GM21737 (cell line): ENCODE measurements around the gene RAB35.

Source experiments
- ATAC-seq: cut with Tn5 transposase; IDR thresholded peaks from one replicate; pipeline ENCODE4 v1.9.1; 2021; ENCODE audit warnings: mild to moderate bottlenecking, moderate library complexity; ENCODE audit not compliant: unreplicated experiment

The RAB35 gene

DNA sequence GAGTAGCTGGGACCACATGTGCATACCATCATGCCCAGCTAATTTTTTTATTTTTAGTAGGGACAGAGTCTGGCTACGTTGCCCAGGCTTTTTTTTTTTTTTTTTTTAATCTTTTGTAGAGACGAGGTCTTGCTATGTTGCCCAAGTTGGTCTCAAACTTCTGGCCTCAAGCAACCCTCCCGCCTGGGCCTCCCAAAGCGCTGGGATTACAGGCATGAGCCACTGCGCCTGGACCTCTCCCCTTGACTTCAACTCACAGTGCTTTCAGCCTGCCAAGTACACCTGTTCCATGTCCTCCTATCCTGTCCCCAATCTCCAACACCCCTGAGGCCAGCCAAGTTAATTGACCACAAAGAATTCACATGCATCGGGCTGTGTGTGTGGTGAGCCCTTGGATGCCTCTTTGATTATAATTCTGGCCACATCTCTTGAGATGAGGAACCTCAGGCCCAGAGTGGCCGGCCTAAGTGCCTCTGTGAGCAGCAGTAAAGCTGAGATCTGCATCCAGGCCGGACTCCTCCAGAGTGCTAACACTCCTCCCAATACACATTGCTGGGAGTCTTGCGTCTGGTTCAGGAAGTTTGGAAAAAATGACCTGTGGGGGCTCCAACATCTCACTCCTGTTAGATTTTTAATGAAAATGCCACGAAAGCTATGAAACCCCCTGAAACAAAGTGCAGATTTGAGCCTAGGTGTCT lies 6.8 kb downstream of the RAB35 start:
- ATAC-seq, result no peak

DNA sequence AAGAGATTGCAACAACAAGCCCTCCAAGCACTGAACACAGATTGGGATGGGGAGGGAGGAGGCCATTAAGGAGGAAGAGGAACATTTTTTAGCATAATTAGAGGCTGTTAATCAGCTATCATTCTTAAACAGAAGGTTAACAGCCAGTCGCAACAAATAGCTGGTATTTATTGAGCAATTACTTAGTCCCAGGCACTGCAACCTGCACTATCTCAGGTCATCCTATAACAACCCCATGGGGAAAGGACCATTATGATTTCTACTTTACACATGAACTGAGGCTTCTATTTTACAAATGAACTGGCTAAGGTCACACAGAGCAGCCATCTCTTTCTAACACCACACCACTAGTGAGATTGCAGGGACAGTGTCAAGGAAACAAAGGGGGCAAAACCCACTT lies 10.4 kb downstream of the RAB35 start:
- ATAC-seq, result no peak

DNA sequence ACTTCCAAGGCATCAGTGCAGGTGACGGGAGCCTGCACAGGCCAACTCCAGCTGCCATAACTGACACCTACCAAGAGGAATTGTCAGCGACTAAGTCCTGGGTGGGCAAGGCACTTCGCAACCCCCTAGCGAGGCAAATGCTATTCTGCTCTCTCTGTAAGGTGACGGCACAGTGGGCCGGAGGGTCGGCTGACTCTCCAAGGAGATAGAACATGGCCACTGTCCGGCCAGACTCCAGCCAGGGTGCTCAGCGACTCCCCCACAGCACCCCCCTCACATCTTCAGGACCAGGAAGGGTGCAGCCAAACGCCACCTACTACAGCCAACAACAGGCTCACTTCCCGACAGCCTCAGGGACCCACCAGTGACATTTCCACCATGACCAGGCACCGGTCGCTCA lies 13.2 kb downstream of the RAB35 start:
- ATAC-seq, result no peak

DNA sequence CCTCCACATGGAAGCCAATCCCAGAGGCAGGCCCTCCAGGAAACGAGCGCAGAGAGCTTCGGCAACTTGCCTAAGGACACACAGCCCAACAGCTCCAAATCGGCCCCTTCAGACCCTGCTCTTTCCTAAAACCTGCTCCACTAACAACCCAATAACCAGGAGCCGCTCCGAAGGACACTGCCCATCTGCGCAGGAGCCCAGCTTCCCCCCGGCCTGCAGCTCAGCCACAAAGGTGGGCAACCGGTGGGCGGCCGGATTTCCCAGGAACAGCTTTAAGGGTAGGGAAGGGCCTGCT lies 13.6 kb downstream of the RAB35 start:
- no peak for ATAC-seq

DNA sequence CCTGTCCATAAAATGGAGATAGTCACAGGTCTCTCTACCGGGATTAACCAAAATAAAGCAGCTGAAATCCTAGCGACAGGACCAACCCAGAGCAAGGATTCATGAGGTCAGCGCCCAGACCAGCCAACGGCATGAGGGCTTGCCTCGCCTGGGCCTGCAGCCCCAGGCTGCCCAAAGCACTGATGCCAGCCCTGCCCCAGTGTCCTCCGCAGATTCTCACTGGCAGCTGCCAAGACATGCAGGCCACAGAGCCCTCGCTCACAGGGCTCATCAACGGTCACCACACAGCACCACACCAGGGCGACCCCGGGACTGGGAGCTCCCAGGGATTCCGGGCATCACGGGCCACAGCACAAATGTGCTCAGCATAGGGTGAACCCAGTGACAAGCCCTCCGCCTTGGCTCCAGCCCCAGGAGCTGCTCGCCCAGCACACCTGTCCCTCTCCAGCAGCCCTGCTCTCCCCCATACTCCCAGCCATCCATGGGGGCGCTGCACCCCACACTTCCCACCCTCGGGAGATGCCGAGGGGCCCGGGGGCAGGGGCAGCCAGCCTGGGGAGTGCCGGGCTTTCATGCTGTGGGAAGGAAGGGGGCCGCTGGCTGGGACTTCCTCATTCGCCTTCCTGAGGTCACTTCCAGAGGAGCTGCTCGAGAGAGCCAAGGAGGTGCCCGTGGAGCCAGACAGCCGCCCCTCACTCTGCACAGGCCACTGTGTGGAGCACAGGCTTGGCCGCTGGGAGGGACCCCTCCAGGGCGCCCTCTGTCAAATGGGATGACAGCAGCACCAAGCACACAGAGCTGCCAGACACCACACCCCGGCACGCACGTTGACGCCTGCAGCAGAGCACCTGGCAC lies 14.1 kb downstream of the RAB35 start:
- no peak for ATAC-seq

DNA sequence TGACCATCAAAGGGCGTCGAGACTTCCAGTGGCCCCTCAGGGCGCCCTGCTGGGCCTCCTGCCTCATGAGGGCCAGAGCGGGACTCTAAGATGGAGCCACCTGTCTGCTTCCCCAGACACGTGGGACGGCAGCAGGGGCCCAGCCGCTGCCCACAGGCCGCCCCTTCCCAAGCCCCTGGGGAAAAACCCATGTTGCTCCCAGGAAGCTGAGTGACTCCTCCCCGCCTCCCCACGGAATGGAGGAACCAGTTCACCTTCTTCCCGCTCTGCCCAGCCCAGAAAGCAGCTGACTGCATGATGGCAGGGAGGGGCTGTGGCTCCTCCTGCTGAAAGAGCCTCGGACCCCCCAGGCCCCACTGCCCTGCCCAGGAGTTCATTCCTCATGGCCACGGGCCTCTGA lies 14.9 kb downstream of the RAB35 start:
- no peak for ATAC-seq

DNA sequence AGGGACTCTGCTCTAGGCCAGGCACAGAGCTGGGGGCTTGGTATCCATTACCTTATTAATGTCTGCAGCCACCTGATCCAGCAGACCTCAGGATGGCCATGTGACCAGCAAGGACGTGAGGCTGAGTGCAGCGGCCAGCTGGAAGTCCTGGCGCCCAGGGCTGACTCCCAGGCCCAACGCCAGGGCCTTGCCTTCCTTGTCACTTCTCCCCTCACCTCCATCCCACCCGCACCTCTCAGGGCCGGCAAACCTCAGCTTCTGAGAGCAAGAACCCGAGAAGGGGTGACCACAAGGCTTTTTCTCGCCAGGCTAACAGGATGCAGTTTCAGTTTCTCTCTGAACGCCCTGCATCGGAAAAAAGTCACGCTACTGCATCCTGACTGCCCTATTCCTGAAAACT lies 15.4 kb downstream of the RAB35 start:
- no peak for ATAC-seq

GRCh38 chr12:120100630-120101029 lies 15.9 kb downstream of the RAB35 start:
- no peak for ATAC-seq

DNA sequence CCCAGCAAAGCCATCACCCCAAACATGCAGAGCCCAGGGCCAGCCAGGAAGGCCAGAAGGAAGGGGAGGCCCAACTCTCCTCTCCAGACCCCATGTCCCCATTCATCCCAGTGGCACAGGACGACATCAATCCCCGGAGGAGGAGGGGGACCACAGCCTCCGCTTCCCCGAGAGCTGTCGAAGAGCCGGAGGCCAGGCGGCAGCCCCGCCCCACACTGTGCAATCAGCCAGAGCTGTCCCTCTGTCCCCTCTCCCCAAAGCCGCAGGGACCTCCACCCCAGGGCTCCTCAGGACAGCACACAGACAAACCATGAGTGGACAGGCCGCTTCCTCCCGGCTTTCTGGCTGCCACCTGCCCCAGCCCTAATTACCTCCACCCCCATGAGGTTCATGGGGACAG lies 16.8 kb downstream of the RAB35 start:
- no peak for ATAC-seq

- no peak for ATAC-seq
Measured at GRCh38 chr12:120098756-120099470, 17.6 kb downstream of the RAB35 start.

DNA sequence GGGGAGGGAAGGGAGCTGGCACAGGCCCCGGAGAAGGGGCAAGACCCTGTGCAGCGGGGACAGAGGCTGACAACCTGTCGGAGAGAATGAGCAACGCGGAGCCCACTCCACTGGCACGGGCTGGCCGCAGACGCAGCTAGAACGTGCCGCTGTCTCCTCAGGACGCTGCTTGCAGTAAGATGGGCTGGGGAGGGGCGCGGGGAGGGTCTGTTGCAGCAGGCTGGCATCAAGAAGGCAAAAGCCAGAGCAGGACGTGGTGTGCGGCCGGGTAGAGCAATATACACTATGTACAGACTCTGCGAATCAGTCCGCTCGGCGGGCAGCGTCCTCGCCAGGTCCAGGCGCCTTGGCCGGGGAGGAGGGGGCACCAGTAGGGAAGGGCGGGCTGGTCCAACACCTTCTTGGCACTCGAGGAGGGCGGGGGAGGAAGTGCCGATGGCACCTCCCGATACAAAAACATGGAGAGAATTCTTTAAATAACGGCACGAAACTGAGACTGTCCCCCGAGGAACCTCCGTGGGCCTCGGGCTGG lies 19.8 kb downstream of the RAB35 start:
- ATAC-seq, result no peak

DNA sequence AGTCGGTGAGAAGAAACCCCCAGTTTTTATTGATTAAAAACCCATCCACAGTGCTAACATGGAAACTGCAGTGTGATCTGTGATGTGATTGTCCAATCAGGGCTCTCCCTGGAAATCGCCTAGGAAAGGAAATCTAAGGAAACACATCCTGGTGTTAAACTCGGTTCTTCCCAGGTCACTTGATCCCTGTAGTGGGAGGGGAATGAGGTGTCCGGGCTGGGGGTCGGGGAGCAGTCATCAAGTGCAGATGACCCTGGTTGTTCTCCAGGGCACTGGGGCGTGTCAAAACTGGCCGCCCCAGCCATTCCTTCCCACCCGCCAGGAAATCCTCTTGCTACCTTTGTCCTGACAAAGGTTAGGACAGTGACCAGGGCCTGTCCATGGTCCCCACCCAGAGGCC lies 20.8 kb downstream of the RAB35 start:
- ATAC-seq, result no peak

GRCh38 chr12:120095331-120095730 lies 21.2 kb downstream of the RAB35 start:
- ATAC-seq, result no peak

DNA sequence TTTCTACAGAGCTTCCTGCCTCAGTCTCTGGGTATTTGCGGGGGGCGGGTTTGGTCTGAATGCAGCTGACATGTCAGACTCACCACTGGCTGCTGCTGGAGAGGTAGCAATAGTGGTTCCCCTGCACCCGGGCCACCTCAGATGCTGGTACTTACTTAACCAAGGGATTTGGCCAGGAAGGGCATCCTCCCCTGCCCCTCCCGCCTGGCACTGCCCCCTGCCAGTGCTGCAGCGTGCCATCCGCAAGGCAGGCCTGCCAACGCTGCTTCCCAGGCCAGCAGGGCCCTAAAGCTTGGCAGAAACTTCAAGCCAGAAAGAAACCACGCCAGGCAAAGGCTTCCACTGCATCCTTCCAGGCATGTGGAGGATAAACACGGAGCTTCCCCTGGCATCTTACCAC lies 22.1 kb downstream of the RAB35 start:
- no peak for ATAC-seq

DNA sequence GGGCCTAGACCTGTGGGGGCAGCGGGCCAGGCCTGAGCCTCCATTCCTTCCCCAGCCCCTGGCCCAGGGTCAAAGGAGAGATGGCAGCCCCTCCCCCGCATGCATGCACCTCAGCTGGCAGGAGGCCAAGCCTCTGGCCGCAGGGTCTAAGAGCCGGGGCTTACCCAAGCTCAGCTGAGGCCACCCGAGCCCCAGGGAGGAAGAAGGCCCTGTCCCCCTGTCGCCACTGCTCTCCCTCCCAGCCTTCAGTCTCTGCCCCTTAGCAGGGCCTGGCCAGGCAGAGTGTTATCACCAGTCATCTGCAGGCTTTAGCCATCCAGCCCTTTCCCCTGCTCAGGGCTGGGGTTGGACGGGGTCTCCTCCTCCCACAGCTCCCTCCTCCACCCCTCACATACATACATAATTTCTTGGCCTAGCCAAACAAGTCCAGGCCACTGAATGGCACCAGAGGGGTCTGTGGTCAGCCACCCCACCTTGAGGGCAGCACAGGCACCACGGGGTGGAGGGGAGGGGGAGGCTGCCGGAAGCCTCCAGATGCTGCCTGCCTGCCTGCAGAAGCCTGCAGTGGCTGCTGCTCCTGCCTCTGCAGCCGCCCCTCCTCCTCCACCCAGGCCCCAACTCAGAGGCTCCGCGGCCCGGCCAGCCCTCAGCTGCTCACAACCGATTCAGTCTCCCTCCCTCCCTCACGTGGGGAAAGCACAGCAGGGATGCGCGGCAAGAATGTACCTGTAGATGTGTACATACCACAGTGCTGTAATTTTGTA lies 22.8 kb downstream of the RAB35 start:
- ATAC-seq, result no peak

- no peak for ATAC-seq
Measured at GRCh38 chr12:120093336-120093591, 23.3 kb downstream of the RAB35 start.

DNA sequence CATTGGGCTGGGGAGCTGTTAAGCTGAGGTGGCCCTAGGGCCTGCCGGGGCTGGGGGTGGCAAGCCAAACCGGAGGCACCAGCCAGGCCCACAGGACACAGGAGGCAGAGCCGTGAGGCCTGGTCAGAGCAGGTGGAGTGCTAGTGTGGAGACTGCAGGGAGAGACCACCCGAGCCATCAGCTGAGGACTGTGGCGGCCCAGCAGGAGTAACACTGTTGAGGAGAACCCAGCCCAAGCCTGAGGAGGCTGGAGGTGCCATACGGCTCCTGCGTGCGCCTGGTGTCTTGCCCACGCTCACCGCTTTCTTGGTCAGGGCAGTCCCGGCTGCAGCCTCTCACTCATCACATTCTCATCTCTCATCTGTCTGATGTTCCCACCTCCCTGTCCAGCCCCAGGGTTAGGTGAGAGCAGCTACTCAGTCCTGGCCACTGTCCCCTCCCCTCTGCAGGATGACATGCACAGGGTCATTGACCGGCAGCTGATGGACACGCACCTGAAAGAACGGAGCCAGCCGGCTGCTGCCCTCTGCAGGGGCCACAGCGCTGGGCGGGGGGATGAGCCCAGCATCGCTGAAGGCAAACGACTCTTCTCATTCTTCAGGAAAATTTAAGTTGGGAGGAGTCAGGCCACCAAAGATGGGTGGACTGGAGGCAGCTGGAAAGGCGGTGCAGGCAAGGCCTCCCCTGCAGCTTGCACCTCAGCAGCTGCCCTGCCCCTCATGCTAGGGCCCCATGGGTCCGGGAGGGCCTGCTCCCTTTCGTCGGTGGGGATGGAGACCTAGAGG lies 23.8 kb downstream of the RAB35 start:
- ATAC-seq, result no peak

GRCh38 chr12:120091371-120092090 lies 25.0 kb downstream of the RAB35 start:
- ATAC-seq, result no peak

DNA sequence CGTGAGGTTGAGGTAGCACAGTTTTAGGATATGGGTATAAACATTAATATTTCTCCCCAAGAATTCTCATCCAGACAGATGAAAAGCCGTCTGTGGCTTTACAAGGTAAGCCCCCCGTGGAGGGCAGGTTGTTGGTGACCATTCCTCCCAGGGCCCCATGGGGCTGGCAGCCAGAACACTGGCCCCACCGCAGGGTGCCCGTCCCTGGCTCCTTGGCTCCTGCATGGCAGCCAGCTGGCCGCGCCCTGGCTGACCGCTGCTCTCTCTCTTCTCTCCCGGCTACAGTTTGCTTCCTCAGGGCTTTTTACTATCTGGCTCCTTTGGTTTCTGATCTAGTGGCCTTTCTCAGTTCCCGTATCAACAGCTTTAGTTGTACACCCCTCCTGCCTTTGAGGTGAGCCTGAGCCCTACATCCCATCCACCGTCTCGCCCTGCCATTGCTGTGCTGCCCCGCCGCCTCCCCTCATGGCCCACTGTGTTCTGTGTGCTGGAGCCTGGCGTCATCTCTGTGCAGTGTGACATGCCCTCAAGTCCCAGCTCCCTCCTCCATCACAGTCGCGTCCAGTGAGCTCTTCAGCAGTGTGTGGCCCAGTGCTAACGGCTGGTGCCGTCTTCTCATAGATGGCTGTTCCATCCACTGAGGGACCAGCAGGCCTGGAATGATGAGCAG lies 25.8 kb downstream of the RAB35 start:
- no peak for ATAC-seq
